Measurements from ENCODE around the gene CNTFR. TPM values are rescaled to one million over a fixed set of nuclear protein-coding genes. Genes with fewer than 3 reads are reported as not detected.

Gene CNTFR
- total and polyA plus RNA-seq, 2 experiments from 2014 or later = 0.73 to 1.9 TPM

GRCh38 chr9:34551751-34552605, 37.5 kb downstream of the CNTFR start (continued):
- TF ChIP-seq ZNF331 (CRISPR knock-in tag; IDR thresholded peaks at IDR 0.05; ENCODE audit: low read depth) (no peak), EZH2phosphoT487 (IDR thresholded peaks at IDR 0.05; ENCODE audit: unreplicated experiment) (no peak)

- no peak for DNase-seq (ENCODE audit: low spot score)
Observed at GRCh38 chr9:34550681-34551270, 38.7 kb downstream of the CNTFR start.

More at GRCh38 chr9:34550681-34551270, 38.7 kb downstream of the CNTFR start:
- no peaks in the 10 kb centered on the region for H3F3A ChIP-seq (replicated peaks; ENCODE audit: low read depth)
- H3K27ac Mint-ChIP-seq = no peak overlapping the region
- H4K20me1 ChIP-seq (replicated peaks; ENCODE audit: insufficient read depth) = no peaks in the 10 kb centered on the region
- no peaks in the 10 kb centered on the region for H3K79me2 ChIP-seq (replicated peaks; ENCODE audit: insufficient read depth)
- no peak overlapping the region for H3K4me3 Mint-ChIP-seq
- no peak for ATAC-seq
- no peaks in the 10 kb centered on the region for H3K36me3 ChIP-seq (ENCODE audit: insufficient read depth)
- H3K4me1 ChIP-seq (ENCODE audit: insufficient read depth) = peaks cover 12% of the 10 kb centered on the region
- H3K4me1 Mint-ChIP-seq = peaks cover 19% of the 10 kb centered on the region
- H3K27me3 Mint-ChIP-seq (ENCODE audit: insufficient read depth, low read depth, poor library complexity) = peaks cover 16% of the 10 kb centered on the region
- TF ChIP-seq ZNF114 (CRISPR knock-in tag; IDR thresholded peaks at IDR 0.05) (no peak), ZNF331 (CRISPR knock-in tag; IDR thresholded peaks at IDR 0.05; ENCODE audit: low read depth) (no peak), JUNB (IDR thresholded peaks at IDR 0.05; ENCODE audit: unreplicated experiment) (no peak), ETS1 (IDR thresholded peaks at IDR 0.05) (no peak), NANOG (IDR thresholded peaks at IDR 0.05; ENCODE audit: borderline replicate concordance) (no peak), EZH2 (IDR thresholded peaks at IDR 0.05; ENCODE audit: low read depth, unreplicated experiment) (no peak), ZNF462 (CRISPR knock-in tag; IDR thresholded peaks at IDR 0.05) (no peak), POLR2AphosphoS5 (IDR thresholded peaks at IDR 0.05; ENCODE audit: low read depth) (no peak), CREB1 (CRISPR knock-in tag; IDR thresholded peaks at IDR 0.05; ENCODE audit: low read depth) (no peak), CTCF (conservative IDR thresholded peaks at IDR 0.05; ENCODE audit: low read depth in 2 of 2) (no peak), STAT1 (IDR thresholded peaks at IDR 0.05; ENCODE audit: unreplicated experiment) (no peak)
- H3K9me3 Mint-ChIP-seq = no peaks in the 10 kb centered on the region; the same call in 2 of the 3 replicates
- H2AFZ ChIP-seq = no peak overlapping the region
- no peaks in the 10 kb centered on the region for H3K27me3 ChIP-seq (ENCODE audit: insufficient read depth)
- H3K4me3 ChIP-seq = no peak overlapping the region
- no peak overlapping the region for H3K4me2 ChIP-seq
- no peaks in the 10 kb centered on the region for H3K36me3 Mint-ChIP-seq (ENCODE audit: low read depth)
- H3K27ac ChIP-seq (ENCODE audit: low read depth) = no peak overlapping the region
- H3K9me2 ChIP-seq (ENCODE audit: insufficient read depth) = no peaks in the 10 kb centered on the region

Measured in GM23338 (cell line).